HUES6 (cell line): Measurements from ENCODE around the gene BOK.

Experiments used
- H3K27ac ChIP-seq: 2 replicates; pipeline ENCODE4 v1.7.0; 2013; ENCODE audit warnings: low read depth, mild to moderate bottlenecking, low read length, inconsistent platforms
- H3K27me3 ChIP-seq: 2 replicates; pipeline ENCODE4 v1.6.1; 2013; ENCODE audit warnings: low read length; ENCODE audit not compliant: control insufficient read depth, insufficient read depth
- H3K36me3 ChIP-seq: 2 replicates; pipeline ENCODE4 v1.6.1; 2013; ENCODE audit warnings: low read length; ENCODE audit not compliant: control insufficient read depth, insufficient read depth
- H3K4me1 ChIP-seq: 2 replicates; pipeline ENCODE4 v1.6.1; 2013; ENCODE audit warnings: low read length; ENCODE audit not compliant: control insufficient read depth, insufficient read depth
- H3K4me3 ChIP-seq: 2 replicates; pipeline ENCODE4 v1.5.1; 2013; ENCODE audit warnings: low read depth, low read length
- H3K9ac ChIP-seq: one replicate; pipeline ENCODE4 v1.6.1; 2013; ENCODE audit warnings: mild to moderate bottlenecking, low read length
- H3K9me3 ChIP-seq: 2 replicates; pipeline ENCODE4 v1.6.1; 2013; ENCODE audit warnings: low read depth, low read length; ENCODE audit not compliant: control insufficient read depth, insufficient read depth

BOK gene

DNA sequence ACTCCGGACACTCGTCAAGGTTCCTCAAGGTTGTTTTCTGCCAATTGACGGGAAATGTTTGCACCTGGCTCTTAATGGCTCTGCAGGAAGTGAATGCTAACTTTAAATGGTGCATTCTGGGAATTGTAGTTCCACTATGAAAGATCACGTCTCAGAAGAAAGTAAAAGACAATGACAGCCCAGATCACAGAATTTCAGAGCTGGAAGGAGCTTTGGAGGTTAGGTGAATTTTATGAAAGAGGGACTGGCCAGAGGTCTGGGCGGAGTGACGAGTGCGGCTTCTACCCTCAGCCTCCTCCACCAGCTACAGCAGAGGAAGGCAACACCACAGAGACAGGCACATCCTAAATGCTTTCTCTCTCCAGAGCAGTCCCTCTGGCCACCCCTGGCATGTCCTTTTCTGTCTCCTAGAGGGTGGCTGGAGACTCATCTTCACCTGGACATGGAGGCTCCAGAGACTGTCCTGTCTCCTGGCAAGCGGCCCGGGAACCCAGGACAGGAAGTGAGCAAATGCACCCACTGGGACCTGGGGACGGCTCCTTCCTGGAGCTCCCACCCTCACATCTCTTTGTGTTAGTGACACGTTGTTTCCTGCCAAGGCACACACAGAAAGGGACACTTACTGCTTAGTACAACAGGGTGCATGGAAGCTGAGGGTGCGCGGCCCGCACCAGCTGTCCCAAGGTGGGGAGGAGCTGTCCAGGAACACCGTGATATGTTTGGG is 59.0 kb downstream of the BOK start:
- H3K4me1 ChIP-seq: peaks cover 7% of the 10 kb centered on the region
- no peaks in the 10 kb centered on the region for H3K27me3 ChIP-seq
- peak overlapping the region; percentile 43 for H3K4me3 ChIP-seq
- no peak overlapping the region for H3K9ac ChIP-seq
- no peaks in the 10 kb centered on the region for H3K9me3 ChIP-seq
- H3K36me3 ChIP-seq: peaks cover 7% of the 10 kb centered on the region; the same call in 1 of the 2 replicates
- H3K27ac ChIP-seq: no peak overlapping the region

DNA sequence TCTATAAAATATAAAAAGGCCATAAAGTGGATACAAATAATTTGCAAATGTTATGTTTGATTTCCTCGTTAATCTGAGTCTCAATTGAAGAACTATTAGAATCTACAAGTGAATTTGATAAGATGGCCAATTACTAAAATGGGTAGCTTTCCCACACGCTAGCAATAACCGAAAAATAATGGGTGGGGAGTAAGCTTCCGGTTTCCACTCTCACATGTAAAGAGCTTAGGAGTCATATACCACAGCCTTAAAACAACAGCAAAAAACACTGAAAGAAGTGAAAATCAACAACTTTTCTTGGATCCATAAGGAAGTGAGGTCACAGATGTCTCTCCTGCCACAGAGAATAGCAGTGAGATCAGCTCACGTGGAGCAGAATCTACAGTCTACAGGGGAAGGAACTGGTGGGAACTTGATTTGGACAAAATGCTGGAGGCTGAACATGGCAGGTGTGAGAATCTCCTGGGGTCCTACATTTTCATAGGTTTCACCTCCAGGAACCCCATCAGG is 59.8 kb downstream of the BOK start:
- H3K27ac ChIP-seq: no peak overlapping the region
- H3K27me3 ChIP-seq: no peaks in the 10 kb centered on the region
- H3K9ac ChIP-seq: no peak overlapping the region
- H3K36me3 ChIP-seq: peaks cover 7% of the 10 kb centered on the region; the same call in 1 of the 2 replicates
- no peak overlapping the region for H3K4me3 ChIP-seq
- no peaks in the 10 kb centered on the region for H3K9me3 ChIP-seq
- H3K4me1 ChIP-seq: peaks cover 7% of the 10 kb centered on the region

DNA sequence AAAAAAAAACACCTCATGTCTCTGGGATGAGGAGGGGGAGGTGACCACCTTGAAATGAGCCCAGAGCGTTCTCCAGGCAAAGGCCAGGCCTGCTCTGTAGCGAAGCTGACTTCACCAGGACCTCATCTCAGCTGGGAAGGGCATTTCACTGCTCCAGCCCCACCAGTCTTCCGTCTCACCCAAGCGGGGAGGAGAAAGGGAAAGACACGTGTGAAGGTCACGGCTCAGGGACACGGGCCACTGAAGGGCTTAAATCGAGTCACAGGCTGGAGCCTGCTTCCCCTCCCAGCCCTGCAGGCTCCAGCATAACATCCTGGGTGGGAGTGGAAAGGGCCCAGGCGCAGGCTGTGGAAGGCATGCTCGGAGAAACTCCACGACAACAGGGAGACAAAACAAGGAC is 60.3 kb downstream of the BOK start:
- Histone ChIP-seq H3K36me3 (peaks cover 9% of the 10 kb centered on the region; the same call in 1 of the 2 replicates), H3K4me1 (peaks cover 7% of the 10 kb centered on the region), H3K27me3 (no peaks in the 10 kb centered on the region), H3K9ac (no peak overlapping the region), H3K9me3 (no peaks in the 10 kb centered on the region), H3K4me3 (no peak overlapping the region), H3K27ac (no peak overlapping the region)

DNA sequence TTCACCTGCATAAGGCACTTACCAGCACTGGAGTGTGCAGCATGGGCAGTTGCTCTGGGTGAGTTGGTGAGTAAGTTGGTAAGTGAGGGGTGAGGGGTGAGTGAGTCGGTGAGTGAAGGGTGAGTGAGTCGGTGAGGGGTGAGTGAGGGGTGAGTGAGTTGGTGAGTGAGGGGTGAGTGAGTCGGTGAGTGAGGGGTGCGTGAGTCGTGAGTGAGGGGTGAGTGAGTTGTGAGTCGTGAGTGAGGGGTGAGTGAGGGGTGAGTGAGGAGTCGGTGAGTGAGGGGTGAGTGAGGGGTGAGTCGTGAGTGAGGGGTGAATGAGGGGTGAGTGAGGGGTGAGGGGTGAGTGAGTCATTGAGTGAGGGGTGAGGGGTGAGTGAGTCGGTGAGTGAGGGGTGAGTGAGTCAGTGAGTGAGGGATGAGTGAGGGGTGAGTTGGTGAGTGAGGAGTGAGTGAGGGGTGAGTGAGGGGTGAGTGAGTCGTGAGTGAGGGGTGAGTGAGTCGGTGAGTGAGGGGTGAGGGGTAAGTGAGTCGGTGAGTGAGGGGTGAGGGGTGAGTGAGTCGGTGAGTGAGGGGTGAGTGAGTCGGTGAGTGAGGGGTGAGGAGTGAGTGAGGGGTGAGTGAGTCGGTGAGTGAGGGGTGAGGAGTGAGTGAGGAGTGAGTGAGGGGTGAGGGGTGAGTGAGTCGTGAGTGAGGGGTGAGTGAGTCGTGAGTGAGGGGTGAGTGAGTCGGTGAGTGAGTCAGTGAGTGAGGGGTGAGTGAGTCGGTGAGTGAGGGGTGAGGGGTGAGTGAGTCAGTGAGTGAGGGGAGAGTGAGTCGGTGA is 61.3 kb downstream of the BOK start:
- Histone ChIP-seq H3K9me3 (no peaks in the 10 kb centered on the region), H3K4me3 (no peak overlapping the region), H3K36me3 (peaks cover 10% of the 10 kb centered on the region; the same call in 1 of the 2 replicates), H3K9ac (no peak overlapping the region), H3K27me3 (no peaks in the 10 kb centered on the region), H3K4me1 (peaks cover 7% of the 10 kb centered on the region), H3K27ac (no peak overlapping the region)

DNA sequence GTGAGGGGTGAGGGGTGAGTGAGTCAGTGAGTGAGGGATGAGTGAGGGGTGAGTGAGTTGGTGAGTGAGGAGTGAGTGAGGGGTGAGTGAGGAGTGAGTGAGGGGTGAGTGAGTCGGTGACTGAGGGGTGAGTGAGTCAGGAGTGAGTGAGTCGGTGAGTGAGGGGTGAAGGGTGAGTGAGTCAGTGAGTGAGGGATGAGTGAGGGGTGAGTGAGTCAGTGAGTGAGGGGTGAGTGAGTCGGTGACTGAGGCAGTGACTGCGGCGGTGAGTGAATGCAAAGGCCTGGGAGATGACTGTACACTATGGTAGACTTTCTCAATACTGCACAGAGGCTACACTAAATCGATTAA is 61.8 kb downstream of the BOK start:
- no peak overlapping the region for H3K4me3 ChIP-seq
- no peaks in the 10 kb centered on the region for H3K27me3 ChIP-seq
- no peak overlapping the region for H3K27ac ChIP-seq
- peaks cover 10% of the 10 kb centered on the region; the same call in 1 of the 2 replicates for H3K36me3 ChIP-seq
- no peaks in the 10 kb centered on the region for H3K9me3 ChIP-seq
- peaks cover 7% of the 10 kb centered on the region for H3K4me1 ChIP-seq
- no peak overlapping the region for H3K9ac ChIP-seq
